ENCODE results near the gene DEFB132. TPM values are rescaled to one million over a fixed set of nuclear protein-coding genes. Genes with fewer than 3 reads are reported as not detected.

The DEFB132 gene
- total and polyA plus RNA-seq, 2 of the 13 experiments (the other 11 are each of a cell fraction or from before 2014, with no cell fraction given), result not detected

GRCh38 chr20:208942-209566, 48.5 kb upstream of the DEFB132 start (continued):
- TF ChIP-seq ZNF609 (CRISPR knock-in tag; IDR thresholded peaks at IDR 0.05; ENCODE audit: borderline replicate concordance) (no peak), ZNF557 (CRISPR knock-in tag; IDR thresholded peaks at IDR 0.05) (no peak), TAF15 (IDR thresholded peaks at IDR 0.05; ENCODE audit: low read depth, low read length, poor library complexity, severe bottlenecking) (no peak), FOSL1 (CRISPR knock-in tag; IDR thresholded peaks at IDR 0.05; ENCODE audit: borderline replicate concordance) (no peak), CREBL2 (CRISPR knock-in tag; IDR thresholded peaks at IDR 0.05; ENCODE audit: borderline replicate concordance) (no peak), SKIL (CRISPR knock-in tag; IDR thresholded peaks at IDR 0.05; ENCODE audit: borderline replicate concordance) (no peak), ZNF513 (CRISPR knock-in tag; conservative IDR thresholded peaks at IDR 0.05) (no peak), IKZF1 (IDR thresholded peaks at IDR 0.05) (no peak), TOPORS (CRISPR knock-in tag; IDR thresholded peaks at IDR 0.05) (no peak), NCOR1 (IDR thresholded peaks at IDR 0.05; ENCODE audit: borderline replicate concordance, low read length) (no peak), ZNF331 (CRISPR knock-in tag; IDR thresholded peaks at IDR 0.05) (no peak), ZSCAN20 (CRISPR knock-in tag; IDR thresholded peaks at IDR 0.05; ENCODE audit: borderline replicate concordance) (no peak), RARG (CRISPR knock-in tag; IDR thresholded peaks at IDR 0.05; ENCODE audit: low read depth) (no peak), PAWR (CRISPR knock-in tag; IDR thresholded peaks at IDR 0.05; ENCODE audit: borderline replicate concordance) (no peak), ZNF512 (CRISPR knock-in tag; IDR thresholded peaks at IDR 0.05) (no peak), ARNTL (CRISPR knock-in tag; IDR thresholded peaks at IDR 0.05) (peak; percentile 56), MYPOP (CRISPR knock-in tag; IDR thresholded peaks at IDR 0.05) (no peak), RBFOX2 (IDR thresholded peaks at IDR 0.05; ENCODE audit: low read depth, low read length) (no peak)

All from HepG2 (cell line).